Sigmoid colon (tissue), 7 donors: ENCODE data around the gene EGR2. TPM values are rescaled to one million over a fixed set of nuclear protein-coding genes. Genes with fewer than 3 reads are reported as not detected.

Source experiments
- DNase-seq: peaks from one replicate; pipeline ENCODE4 v3.0.0-alpha.2; 2019
- H3K27ac ChIP-seq, 4 donors: fragments of 200-600 bp; sonication (generic); one replicate each; pipeline ENCODE4 v1.5.1; 2016 to 2019; ENCODE audit warnings: mild to moderate bottlenecking in 1 of 4
- H3K27me3 ChIP-seq, 3 donors: fragments of 200-600 bp; sonication (generic); one replicate each; pipeline ENCODE4 v1.5.1; 2019; ENCODE audit warnings: mild to moderate bottlenecking in 1 of 3
- H3K36me3 ChIP-seq, 4 donors: fragments of 200-600 bp; sonication (generic); one replicate each; pipeline ENCODE4 v1.5.1; 2016 to 2019
- H3K4me1 ChIP-seq, 4 donors: fragments of 200-600 bp; sonication (generic); one replicate each; pipeline ENCODE4 v1.5.1; 2017 to 2019
- H3K4me3 ChIP-seq, 4 donors: fragments of 200-600 bp; sonication (generic); one replicate each; pipeline ENCODE4 v1.5.1; 2017 to 2019; ENCODE audit warnings: mild to moderate bottlenecking in 2 of 4, moderate library complexity in 1 of 4
- H3K9me3 ChIP-seq, 4 donors: fragments of 200-600 bp in 3 of 4; sonication (generic) in 3 of 4; one replicate each; pipeline versions ENCODE4 v1.5.1 to v1.6.1; 2013 to 2019
- EP300 ChIP-seq, 4 donors: sonication (generic); formaldehyde crosslinking; IDR thresholded peaks; one replicate each; pipeline ENCODE4 v1.6.1; 2017; ENCODE audit warnings: antibody characterized with exemption in 4 of 4
- POLR2A ChIP-seq, 2 donors: fragments of 450-650 bp; IDR thresholded peaks; one replicate each; pipeline ENCODE4 v1.6.1; 2016; ENCODE audit warnings: antibody characterized with exemption in 2 of 2, mild to moderate bottlenecking in 2 of 2, moderate library complexity in 2 of 2
- POLR2AphosphoS5 ChIP-seq, 4 donors: sonication (generic); formaldehyde crosslinking; IDR thresholded peaks; one replicate each; pipeline ENCODE4 v1.6.1; 2017; ENCODE audit warnings: antibody characterized with exemption in 4 of 4
- WGBS, 2 donors: extraction: QIAGEN DNeasy Blood & Tissue Kit; methylation state at CpG; one replicate each; pipeline ENCODE4 v1.1.7; 2013; 5-methylcytosine and 5-hydroxymethylcytosine counted together
- intact Hi-C: fragments of 100-400 bp; cut with DNase I; formaldehyde crosslinking; loops from one replicate; pipeline ENCODE4 v1.15.1; 2023
- polyA plus RNA-seq, 3 donors: library from polyadenylated mRNA; stranded (reverse); fragments of 200-250 nt; gene quantifications; one replicate each; pipeline ENCODE4 v1.2.3, GENCODE V29; 2013
- total RNA-seq, 4 donors: library from RNA; depleted of rRNA; stranded (reverse); fragments of >200 nt; gene quantifications; one replicate each; pipeline ENCODE4 v1.1.0, GENCODE V29; 2016
- TF ChIP-seq, protein P1 (sequence below), 4 experiments: fragments of 450-650 bp in 3 of 4; fragments of 200-600 bp in 1 of 4; IDR thresholded peaks; one replicate each; pipeline ENCODE4 v1.5.1; 2016 to 2019; ENCODE audit warnings: antibody characterized with exemption in 4 of 4, mild to moderate bottlenecking in 3 of 4, moderate library complexity in 2 of 4
- donor health status: healthy with polysubstance abuse.
- donor health status: Bipolar disorder and iron deficiency.
- donor health status: healthy.

EGR2 gene
- total and polyA plus RNA-seq, 7 donors, result 0.23 to 3.4 (median 1.8) TPM

DNA sequence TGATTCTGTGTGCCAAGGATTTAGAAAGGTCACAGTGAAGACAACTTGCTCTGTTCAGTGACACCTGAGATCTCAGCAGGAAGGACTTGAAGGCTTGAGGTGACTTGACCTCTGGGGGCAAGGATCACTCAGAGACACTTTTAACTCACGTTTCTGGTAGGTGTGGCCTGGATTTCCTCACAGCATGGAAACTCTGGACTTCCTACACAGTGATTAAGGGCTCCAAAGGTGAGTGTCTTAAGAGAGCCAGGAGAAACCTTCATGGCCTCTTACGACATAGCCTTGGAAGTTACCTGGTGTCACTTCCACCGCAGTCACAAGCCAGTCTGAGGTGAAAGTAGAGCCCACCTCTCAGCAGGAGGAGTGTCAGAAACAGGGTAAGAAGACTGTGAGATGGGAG lies 49.8 kb downstream of the EGR2 start:
- no peaks in the 10 kb centered on the region for H3K4me1 ChIP-seq
- TF ChIP-seq EP300 (IDR thresholded peaks at IDR 0.05) (no peak), POLR2AphosphoS5 (IDR thresholded peaks at IDR 0.05) (no peak), POLR2A (IDR thresholded peaks at IDR 0.05) (no peak)
- TF ChIP-seq, protein P1, sequence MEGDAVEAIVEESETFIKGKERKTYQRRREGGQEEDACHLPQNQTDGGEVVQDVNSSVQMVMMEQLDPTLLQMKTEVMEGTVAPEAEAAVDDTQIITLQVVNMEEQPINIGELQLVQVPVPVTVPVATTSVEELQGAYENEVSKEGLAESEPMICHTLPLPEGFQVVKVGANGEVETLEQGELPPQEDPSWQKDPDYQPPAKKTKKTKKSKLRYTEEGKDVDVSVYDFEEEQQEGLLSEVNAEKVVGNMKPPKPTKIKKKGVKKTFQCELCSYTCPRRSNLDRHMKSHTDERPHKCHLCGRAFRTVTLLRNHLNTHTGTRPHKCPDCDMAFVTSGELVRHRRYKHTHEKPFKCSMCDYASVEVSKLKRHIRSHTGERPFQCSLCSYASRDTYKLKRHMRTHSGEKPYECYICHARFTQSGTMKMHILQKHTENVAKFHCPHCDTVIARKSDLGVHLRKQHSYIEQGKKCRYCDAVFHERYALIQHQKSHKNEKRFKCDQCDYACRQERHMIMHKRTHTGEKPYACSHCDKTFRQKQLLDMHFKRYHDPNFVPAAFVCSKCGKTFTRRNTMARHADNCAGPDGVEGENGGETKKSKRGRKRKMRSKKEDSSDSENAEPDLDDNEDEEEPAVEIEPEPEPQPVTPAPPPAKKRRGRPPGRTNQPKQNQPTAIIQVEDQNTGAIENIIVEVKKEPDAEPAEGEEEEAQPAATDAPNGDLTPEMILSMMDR (IDR thresholded peaks at IDR 0.05), result no peak
- H3K27me3 ChIP-seq, result no peaks in the 10 kb centered on the region
- H3K36me3 ChIP-seq, result no peaks in the 10 kb centered on the region
- H3K4me3 ChIP-seq, result no peak overlapping the region
- H3K27ac ChIP-seq, result no peak overlapping the region
- DNase-seq, result no peak
- 51 to 63% methylated on average over 3 of the region's 3 CpGs for WGBS, 2 donors
- H3K9me3 ChIP-seq, result no peaks in the 10 kb centered on the region
- intact Hi-C loops, result no loop called here

DNA sequence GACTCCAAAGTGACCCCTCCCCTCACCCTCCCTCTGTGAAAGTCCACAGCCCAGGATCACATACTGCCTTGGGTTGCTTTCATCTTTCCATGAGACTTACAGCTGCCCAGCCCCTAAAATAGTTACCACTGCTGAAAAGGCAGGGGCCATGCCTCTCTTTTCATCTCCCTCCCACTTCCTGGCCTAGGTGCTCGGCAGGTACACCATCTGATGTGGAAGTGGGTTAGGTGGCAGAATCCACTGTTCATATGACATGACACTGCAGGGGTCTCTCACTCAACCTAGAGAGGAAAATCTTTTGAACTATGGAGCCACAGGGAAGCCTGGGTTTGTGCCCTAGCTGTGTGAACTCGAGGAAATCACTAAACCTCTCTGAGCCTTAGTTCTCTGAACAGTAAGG lies 50.4 kb downstream of the EGR2 start:
- no peaks in the 10 kb centered on the region for H3K9me3 ChIP-seq
- intact Hi-C loops, result no loop called here
- WGBS, 2 donors, result 66 to 73% methylated on average over 2 of the region's 2 CpGs

DNA sequence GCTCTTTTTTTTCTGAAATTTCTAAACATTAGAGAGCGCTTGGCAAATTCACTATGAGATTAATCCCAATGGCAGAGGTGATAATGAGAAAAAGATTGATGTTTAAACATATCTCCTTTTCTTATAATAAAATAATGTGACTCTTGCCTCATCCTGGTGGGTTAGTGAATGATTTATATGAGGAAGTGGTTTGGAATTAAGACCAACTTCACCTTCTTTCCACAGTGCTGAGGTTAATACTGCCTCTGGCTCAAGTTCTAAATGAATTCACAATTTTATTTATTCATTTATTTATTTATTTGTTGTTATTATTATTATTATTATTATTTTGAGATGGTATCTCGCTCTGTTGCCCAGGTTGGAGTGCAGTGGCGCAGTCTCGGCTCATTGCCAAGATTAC lies 52.2 kb downstream of the EGR2 start:
- no peaks in the 10 kb centered on the region for H3K4me1 ChIP-seq
- no peaks in the 10 kb centered on the region for H3K9me3 ChIP-seq
- H3K27me3 ChIP-seq, result no peaks in the 10 kb centered on the region
- H3K36me3 ChIP-seq, result no peaks in the 10 kb centered on the region
- TF ChIP-seq EP300 (IDR thresholded peaks at IDR 0.05) (no peak), POLR2A (IDR thresholded peaks at IDR 0.05) (no peak), POLR2AphosphoS5 (IDR thresholded peaks at IDR 0.05) (no peak)
- TF ChIP-seq, protein P1 (IDR thresholded peaks at IDR 0.05), result no peak
- intact Hi-C loops, result no loop called here
- H3K4me3 ChIP-seq, result no peak overlapping the region
- WGBS, 2 donors, result 96 to 97% methylated on average over 4 of the region's 4 CpGs
- no peak for DNase-seq
- H3K27ac ChIP-seq, result no peak overlapping the region

More for the DNA sequence above, 50.4 kb downstream of the EGR2 start:
- TF ChIP-seq POLR2A (IDR thresholded peaks at IDR 0.05) (no peak), POLR2AphosphoS5 (IDR thresholded peaks at IDR 0.05) (no peak), EP300 (IDR thresholded peaks at IDR 0.05) (no peak)
- TF ChIP-seq, protein P1 (IDR thresholded peaks at IDR 0.05), result no peak
- no peak overlapping the region for H3K27ac ChIP-seq
- no peak for DNase-seq
- no peaks in the 10 kb centered on the region for H3K27me3 ChIP-seq
- H3K4me3 ChIP-seq, result no peak overlapping the region
- no peaks in the 10 kb centered on the region for H3K36me3 ChIP-seq
- H3K4me1 ChIP-seq, result no peaks in the 10 kb centered on the region

DNA sequence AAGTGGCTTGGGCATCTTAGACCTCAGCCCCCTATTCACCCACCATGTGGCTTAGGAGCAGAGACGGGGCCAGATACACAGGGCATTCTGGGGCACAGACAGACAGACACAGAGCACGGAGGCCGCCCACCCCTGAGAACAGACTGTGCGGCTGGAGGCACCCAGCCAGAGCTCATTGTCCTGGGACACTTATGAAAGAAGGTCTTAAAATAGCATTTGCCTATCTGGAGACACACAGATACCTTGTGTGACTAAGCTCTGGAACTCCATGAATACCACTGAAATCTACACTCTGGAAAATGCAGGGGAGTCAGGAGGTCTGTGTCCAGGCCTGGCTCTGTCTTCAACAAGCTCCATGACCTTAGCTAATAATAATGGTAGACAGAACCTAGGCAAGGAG lies 53.0 kb downstream of the EGR2 start:
- Histone ChIP-seq H3K27ac (no peak overlapping the region), H3K4me3 (no peak overlapping the region), H3K36me3 (no peaks in the 10 kb centered on the region), H3K9me3 (no peaks in the 10 kb centered on the region), H3K27me3 (no peaks in the 10 kb centered on the region), H3K4me1 (no peaks in the 10 kb centered on the region)
- DNase-seq, result no peak
- WGBS, 2 donors, result 94 to 95% methylated on average over 4 of the region's 4 CpGs
- intact Hi-C loops, result no loop called here
- TF ChIP-seq, protein P1 (IDR thresholded peaks at IDR 0.05), result no peak
- TF ChIP-seq POLR2AphosphoS5 (IDR thresholded peaks at IDR 0.05) (no peak), POLR2A (IDR thresholded peaks at IDR 0.05) (no peak)

Other genes with a start within 250 kb of the EGR2 start
- 10 to 100 TPM; 13.0 to 18.9 (median 18.0) TPM for gene ADO, start 11.6 kb downstream of the EGR2 start, total RNA-seq
- 1 to 10 TPM; 5.4 to 8.1 (median 7.4) TPM for gene ADO, start 11.6 kb downstream of the EGR2 start, polyA plus RNA-seq